Kidney (tissue), 14 donors: Measurements from ENCODE around the gene NEGR1. TPM values are rescaled to one million over a fixed set of nuclear protein-coding genes. Genes with fewer than 3 reads are reported as not detected.

Experiments
- DNase-seq, 5 donors: peaks; one replicate each; pipeline ENCODE4 v3.0.0-alpha.2; 2013 to 2020
- FAIRE-seq: peaks from 2 replicates; lab custom pipeline; 2012; peaks lifted over from hg19 to GRCh38; lab: Jason Lieb, UNC
- H3K27ac ChIP-seq, 2 donors: one replicate each; pipeline ENCODE4 v1.7.0; 2013; ENCODE audit warnings: low read depth in 2 of 2, low read length in 2 of 2, inconsistent platforms in 1 of 2
- H3K27me3 ChIP-seq: one replicate; pipeline ENCODE4 v1.7.1; 2013; ENCODE audit warnings: low read length, inconsistent platforms; ENCODE audit not compliant: control insufficient read depth, insufficient read depth
- H3K36me3 ChIP-seq, 3 donors: one replicate each; pipeline versions ENCODE4 v1.7.0 to v1.7.1; 2013; ENCODE audit warnings: low read length in 3 of 3, control low read depth in 1 of 3, inconsistent platforms in 1 of 3; ENCODE audit not compliant: insufficient read depth in 3 of 3, control insufficient read depth in 2 of 3
- H3K4me1 ChIP-seq, 3 donors: one replicate each; pipeline versions ENCODE4 v1.7.0 to v1.7.1; 2013; ENCODE audit warnings: low read length in 3 of 3, inconsistent platforms in 1 of 3, low read depth in 1 of 3; ENCODE audit not compliant: control insufficient read depth in 2 of 3, insufficient read depth in 2 of 3
- H3K4me3 ChIP-seq, 3 donors: one replicate each; pipeline versions ENCODE4 v1.7.0 to v1.8.1; 2013; ENCODE audit warnings: low read length in 3 of 3, control low read depth in 1 of 3, inconsistent platforms in 1 of 3
- H3K9ac ChIP-seq, 3 donors: one replicate each; pipeline versions ENCODE4 v1.7.0 to v1.7.1; 2013; ENCODE audit warnings: low read length in 3 of 3, control low read depth in 1 of 3, inconsistent platforms in 1 of 3
- H3K9me3 ChIP-seq, 3 donors: one replicate each; pipeline versions ENCODE4 v1.7.0 to v1.7.1; 2013; ENCODE audit warnings: low read length in 3 of 3, control low read depth in 1 of 3, inconsistent platforms in 1 of 3; ENCODE audit not compliant: control insufficient read depth in 2 of 3, insufficient read depth in 1 of 3
- intact Hi-C: fragments of 100-400 bp; cut with DNase I; formaldehyde crosslinking; loops from one replicate; pipeline ENCODE4 v1.11.1; 2022
- polyA plus RNA-seq: library from polyadenylated mRNA; stranded (reverse); fragments of 350-450 nt; fragmentation: Illumina TruSeq; extraction: RNeasy Lipid Tissue Mini Kit (QIAGEN cat#74804); gene quantifications from one replicate; pipeline ENCODE4 v1.2.3, GENCODE V29; 2014; ENCODE audit warnings: low read depth, low replicate concordance; ENCODE audit not compliant: insufficient read depth
- total RNA-seq: library from RNA; stranded (reverse); fragmentation: NEBNext Ultra II Directional; extraction: Animal tissue kit (Norgen Biotek cat#: 25700); gene quantifications from one replicate; pipeline ENCODE4 v1.2.1, GENCODE V29; 2021
- TF ChIP-seq, protein P1 (sequence below): IDR thresholded peaks from 3 replicates; pipeline ENCODE4 v1.5.1; 2012; ENCODE audit warnings: mild to moderate bottlenecking, moderate library complexity, borderline replicate concordance; ENCODE audit not compliant: insufficient read depth; ENCODE audit errors: extremely low read depth
- donor health status: control.
- donor health status: control.
- donor health status: control.
- donor health status: control.
- donor health status: control.
- donor health status: DM: yes; HTN: yes; CAD: no.
- donor health status: Normal renal cell carcinoma (clear cell type).

The NEGR1 gene
- total and polyA plus RNA-seq, 2 donors from 2014 or later = 3.0 to 10.2 TPM

DNA sequence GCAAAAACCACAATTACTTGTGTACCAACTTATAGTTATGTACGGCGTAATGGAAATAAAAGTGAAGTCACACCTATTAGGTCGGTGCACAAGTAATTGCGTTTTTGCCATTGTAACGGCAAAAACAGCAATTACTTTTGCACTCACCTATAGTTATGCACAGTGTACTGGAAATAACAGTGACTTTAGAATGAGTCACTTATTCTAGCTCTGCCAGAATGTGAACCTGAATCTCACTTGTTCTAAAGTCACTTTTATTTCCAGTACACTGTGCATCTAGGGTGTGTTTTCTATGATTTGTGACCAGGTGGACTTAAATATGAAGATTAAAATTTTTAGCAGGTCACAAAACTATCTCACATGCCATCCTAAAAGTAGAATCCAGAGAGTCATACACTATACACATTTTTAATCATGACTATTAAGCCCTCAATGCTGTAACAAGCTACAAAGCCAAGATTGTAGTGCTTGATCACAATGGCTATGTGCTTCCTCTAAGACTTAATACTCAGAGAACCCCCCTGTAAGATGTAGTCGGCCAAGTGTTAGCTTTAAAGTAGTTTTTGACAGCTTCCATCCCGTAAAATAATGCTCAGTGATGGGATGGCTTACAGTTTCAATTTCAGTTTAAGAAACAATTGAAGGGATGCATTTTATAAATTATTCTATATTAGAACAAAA lies 218.8 kb downstream of the NEGR1 start:
- no peak overlapping the region for H3K4me3 ChIP-seq
- no peaks in the 10 kb centered on the region for H3K9me3 ChIP-seq
- FAIRE-seq (no peak), DNase-seq (no peak)
- no peak overlapping the region for H3K27ac ChIP-seq
- no peaks in the 10 kb centered on the region for H3K36me3 ChIP-seq
- no peak overlapping the region for H3K9ac ChIP-seq
- no peaks in the 10 kb centered on the region for H3K4me1 ChIP-seq
- H3K27me3 ChIP-seq = no peaks in the 10 kb centered on the region
- intact Hi-C loops = no loop called here
- TF ChIP-seq, protein P1, sequence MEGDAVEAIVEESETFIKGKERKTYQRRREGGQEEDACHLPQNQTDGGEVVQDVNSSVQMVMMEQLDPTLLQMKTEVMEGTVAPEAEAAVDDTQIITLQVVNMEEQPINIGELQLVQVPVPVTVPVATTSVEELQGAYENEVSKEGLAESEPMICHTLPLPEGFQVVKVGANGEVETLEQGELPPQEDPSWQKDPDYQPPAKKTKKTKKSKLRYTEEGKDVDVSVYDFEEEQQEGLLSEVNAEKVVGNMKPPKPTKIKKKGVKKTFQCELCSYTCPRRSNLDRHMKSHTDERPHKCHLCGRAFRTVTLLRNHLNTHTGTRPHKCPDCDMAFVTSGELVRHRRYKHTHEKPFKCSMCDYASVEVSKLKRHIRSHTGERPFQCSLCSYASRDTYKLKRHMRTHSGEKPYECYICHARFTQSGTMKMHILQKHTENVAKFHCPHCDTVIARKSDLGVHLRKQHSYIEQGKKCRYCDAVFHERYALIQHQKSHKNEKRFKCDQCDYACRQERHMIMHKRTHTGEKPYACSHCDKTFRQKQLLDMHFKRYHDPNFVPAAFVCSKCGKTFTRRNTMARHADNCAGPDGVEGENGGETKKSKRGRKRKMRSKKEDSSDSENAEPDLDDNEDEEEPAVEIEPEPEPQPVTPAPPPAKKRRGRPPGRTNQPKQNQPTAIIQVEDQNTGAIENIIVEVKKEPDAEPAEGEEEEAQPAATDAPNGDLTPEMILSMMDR = no peak

DNA sequence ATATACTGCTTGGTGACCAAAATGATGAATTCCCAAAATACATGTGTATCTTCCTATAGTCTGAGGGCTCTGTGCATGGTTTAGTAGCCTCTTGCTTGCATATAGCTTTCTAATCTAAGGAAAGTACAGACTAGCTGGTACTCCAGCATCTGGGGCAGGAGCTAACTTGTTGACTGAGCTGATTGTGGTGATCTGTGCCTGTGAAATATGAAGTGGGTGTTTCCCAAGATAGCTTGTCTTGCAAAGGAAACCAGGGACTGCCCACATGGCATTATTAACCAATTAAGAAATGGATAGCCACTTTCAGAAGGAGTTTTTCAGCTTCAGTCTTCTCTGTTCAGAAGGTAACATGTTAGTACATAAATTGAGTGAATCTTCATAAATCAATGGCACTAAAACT lies 219.8 kb downstream of the NEGR1 start:
- no peaks in the 10 kb centered on the region for H3K36me3 ChIP-seq
- TF ChIP-seq, protein P1 = no peak
- DNase-seq (no peak), FAIRE-seq (no peak)
- H3K4me3 ChIP-seq = no peak overlapping the region
- no peaks in the 10 kb centered on the region for H3K27me3 ChIP-seq
- no peaks in the 10 kb centered on the region for H3K9me3 ChIP-seq
- H3K4me1 ChIP-seq = no peaks in the 10 kb centered on the region
- H3K27ac ChIP-seq = no peak overlapping the region
- intact Hi-C loops = no loop called here
- H3K9ac ChIP-seq = no peak overlapping the region

GRCh38 chr1:72060466-72061245 lies 221.7 kb downstream of the NEGR1 start:
- no peaks in the 10 kb centered on the region for H3K9me3 ChIP-seq
- no peak overlapping the region for H3K9ac ChIP-seq
- H3K4me1 ChIP-seq = no peaks in the 10 kb centered on the region
- H3K4me3 ChIP-seq = no peak overlapping the region
- no peak for FAIRE-seq
- TF ChIP-seq, protein P1 = no peak
- no peak for DNase-seq
- no peaks in the 10 kb centered on the region for H3K27me3 ChIP-seq
- no peaks in the 10 kb centered on the region for H3K36me3 ChIP-seq
- no peak overlapping the region for H3K27ac ChIP-seq
- intact Hi-C loops = no loop called here
